A549 (cell line): Measurements from ENCODE around the gene FER. TPM values are rescaled to one million over a fixed set of nuclear protein-coding genes. Genes with fewer than 3 reads are reported as not detected.

Experiments
- polyA plus RNA-seq, 4 experiments: library from polyadenylated mRNA; depleted of rRNA in 3 of 4; stranded (reverse); fragments of >200 nt; fragmentation: RNase III in 1 of 4; extraction: RNeasy Plus Mini Kit Qiagen cat#74134 plus additional on column Dnase treatment in 1 of 4; gene quantifications; 2 replicates in 3 of 4; 3 replicates in 1 of 4; pipeline ENCODE4 v1.2.3, GENCODE V29; 2011 to 2017
- small RNA-seq, 6 experiments: library from RNA; depleted of rRNA; stranded (forward); fragments of <200 nt; gene quantifications; one replicate each; pipeline ENCODE3, GENCODE V24; 2012
- TF ChIP-seq, protein P1 (sequence below): fragments of 250-450 bp; sonication (Bioruptor Pico); IDR thresholded peaks from 2 replicates; pipeline ENCODE4 v1.5.0; 2021; ENCODE audit warnings: mild to moderate bottlenecking, moderate library complexity, borderline replicate concordance

FER gene
- polyA plus RNA-seq, 2 of the 4 experiments (the other 2 are of a cell fraction): 3.6 to 12.3 TPM

DNA sequence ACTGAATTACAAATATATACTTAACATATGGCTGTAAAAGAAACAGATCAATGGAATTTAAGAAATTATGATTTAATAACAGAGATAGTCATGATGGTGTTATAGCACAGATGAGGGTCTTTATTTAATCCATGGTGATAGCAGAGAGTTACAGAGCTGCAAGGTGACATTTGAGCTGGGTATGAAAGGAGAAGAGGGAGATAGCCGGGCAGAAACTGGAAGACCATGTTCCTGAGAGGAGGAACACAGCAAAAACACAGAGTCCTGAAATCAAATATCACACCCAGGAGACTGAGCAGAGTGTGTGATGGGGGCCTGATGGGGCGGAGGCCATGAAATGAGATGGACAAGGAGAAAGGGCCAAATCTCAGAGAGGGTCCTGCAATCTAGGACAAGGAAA is 498.7 kb downstream of the FER start (continued):
- TF ChIP-seq, protein P1, sequence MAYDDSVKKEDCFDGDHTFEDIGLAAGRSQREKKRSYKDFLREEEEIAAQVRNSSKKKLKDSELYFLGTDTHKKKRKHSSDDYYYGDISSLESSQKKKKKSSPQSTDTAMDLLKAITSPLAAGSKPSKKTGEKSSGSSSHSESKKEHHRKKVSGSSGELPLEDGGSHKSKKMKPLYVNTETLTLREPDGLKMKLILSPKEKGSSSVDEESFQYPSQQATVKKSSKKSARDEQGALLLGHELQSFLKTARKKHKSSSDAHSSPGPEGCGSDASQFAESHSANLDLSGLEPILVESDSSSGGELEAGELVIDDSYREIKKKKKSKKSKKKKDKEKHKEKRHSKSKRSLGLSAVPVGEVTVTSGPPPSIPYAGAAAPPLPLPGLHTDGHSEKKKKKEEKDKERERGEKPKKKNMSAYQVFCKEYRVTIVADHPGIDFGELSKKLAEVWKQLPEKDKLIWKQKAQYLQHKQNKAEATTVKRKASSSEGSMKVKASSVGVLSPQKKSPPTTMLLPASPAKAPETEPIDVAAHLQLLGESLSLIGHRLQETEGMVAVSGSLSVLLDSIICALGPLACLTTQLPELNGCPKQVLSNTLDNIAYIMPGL: no peak

Small RNA genes within 50 kb of the gene (small RNA-seq; reads per million reads assigned to genes)
- gene AC109481.1: 0 reads per million in 6 experiments
- 0 reads per million in 6 experiments for gene RF00019
- 0.04 to 1.3 (median 0.42) reads per million in 6 experiments for gene RNU6-47P
